ENCODE results near the gene NFYC.

- TF ChIP-seq, protein P1, sequence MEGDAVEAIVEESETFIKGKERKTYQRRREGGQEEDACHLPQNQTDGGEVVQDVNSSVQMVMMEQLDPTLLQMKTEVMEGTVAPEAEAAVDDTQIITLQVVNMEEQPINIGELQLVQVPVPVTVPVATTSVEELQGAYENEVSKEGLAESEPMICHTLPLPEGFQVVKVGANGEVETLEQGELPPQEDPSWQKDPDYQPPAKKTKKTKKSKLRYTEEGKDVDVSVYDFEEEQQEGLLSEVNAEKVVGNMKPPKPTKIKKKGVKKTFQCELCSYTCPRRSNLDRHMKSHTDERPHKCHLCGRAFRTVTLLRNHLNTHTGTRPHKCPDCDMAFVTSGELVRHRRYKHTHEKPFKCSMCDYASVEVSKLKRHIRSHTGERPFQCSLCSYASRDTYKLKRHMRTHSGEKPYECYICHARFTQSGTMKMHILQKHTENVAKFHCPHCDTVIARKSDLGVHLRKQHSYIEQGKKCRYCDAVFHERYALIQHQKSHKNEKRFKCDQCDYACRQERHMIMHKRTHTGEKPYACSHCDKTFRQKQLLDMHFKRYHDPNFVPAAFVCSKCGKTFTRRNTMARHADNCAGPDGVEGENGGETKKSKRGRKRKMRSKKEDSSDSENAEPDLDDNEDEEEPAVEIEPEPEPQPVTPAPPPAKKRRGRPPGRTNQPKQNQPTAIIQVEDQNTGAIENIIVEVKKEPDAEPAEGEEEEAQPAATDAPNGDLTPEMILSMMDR (IDR thresholded peaks at IDR 0.05), result no peak
- TF ChIP-seq POLR2A (IDR thresholded peaks at IDR 0.05), result no peak
Measured at GRCh38 chr1:40777224-40777970, 85.9 kb downstream of the NFYC start.
